GM13977 (cell line): ENCODE data around the gene DMRTB1.

Source experiments
- DNase-seq: peaks from one replicate; pipeline ENCODE4 v3.0.0; 2012; ENCODE audit warnings: low spot score
- in situ Hi-C: fragments of 300-500 bp; cut with MboI; formaldehyde crosslinking; loops from one replicate; pipeline ENCODE4 v1.12.0; 2022; ENCODE audit warnings: low sequenced_read_pairs, low pct_unique_long_range_greater_than_20kb, mixed read lengths, inconsistent platforms; ENCODE audit not compliant: unreplicated experiment
- TF ChIP-seq, protein P1 (sequence below): IDR thresholded peaks from 2 replicates; pipeline ENCODE4 v1.5.1; 2012; ENCODE audit warnings: mild to moderate bottlenecking, control low read depth; ENCODE audit not compliant: insufficient read depth; ENCODE audit errors: extremely low read depth, missing control alignments

DMRTB1 gene

GRCh38 chr1:53420341-53420740 is 38.9 kb upstream of the DMRTB1 start:
- TF ChIP-seq, protein P1, sequence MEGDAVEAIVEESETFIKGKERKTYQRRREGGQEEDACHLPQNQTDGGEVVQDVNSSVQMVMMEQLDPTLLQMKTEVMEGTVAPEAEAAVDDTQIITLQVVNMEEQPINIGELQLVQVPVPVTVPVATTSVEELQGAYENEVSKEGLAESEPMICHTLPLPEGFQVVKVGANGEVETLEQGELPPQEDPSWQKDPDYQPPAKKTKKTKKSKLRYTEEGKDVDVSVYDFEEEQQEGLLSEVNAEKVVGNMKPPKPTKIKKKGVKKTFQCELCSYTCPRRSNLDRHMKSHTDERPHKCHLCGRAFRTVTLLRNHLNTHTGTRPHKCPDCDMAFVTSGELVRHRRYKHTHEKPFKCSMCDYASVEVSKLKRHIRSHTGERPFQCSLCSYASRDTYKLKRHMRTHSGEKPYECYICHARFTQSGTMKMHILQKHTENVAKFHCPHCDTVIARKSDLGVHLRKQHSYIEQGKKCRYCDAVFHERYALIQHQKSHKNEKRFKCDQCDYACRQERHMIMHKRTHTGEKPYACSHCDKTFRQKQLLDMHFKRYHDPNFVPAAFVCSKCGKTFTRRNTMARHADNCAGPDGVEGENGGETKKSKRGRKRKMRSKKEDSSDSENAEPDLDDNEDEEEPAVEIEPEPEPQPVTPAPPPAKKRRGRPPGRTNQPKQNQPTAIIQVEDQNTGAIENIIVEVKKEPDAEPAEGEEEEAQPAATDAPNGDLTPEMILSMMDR: no peak
- in situ Hi-C loops: no loop called here
- DNase-seq: no peak

GRCh38 chr1:53421208-53421607 is 38.0 kb upstream of the DMRTB1 start:
- TF ChIP-seq, protein P1: no peak
- DNase-seq: no peak
- in situ Hi-C loops: no loop called here

DNA sequence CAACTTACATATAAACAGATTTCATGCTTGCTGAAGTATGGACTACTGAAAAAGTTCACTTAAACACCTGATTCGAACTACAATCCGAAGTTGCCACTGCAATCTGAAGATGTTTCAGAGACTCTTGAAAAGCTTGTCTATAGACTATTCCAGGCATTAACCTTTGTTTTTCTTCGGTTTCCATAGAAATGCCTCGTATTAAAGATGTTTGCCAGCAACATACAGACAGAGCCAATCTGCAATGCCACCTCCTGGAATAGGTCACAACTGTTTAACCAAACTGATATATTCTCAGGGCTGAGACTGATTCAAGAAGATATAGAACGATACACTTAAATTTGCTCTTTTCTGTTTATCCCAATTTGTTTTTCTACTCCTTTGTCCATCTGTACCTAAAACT is 28.9 kb upstream of the DMRTB1 start:
- no peak for DNase-seq
- in situ Hi-C loops: no loop called here
- TF ChIP-seq, protein P1: no peak

DNA sequence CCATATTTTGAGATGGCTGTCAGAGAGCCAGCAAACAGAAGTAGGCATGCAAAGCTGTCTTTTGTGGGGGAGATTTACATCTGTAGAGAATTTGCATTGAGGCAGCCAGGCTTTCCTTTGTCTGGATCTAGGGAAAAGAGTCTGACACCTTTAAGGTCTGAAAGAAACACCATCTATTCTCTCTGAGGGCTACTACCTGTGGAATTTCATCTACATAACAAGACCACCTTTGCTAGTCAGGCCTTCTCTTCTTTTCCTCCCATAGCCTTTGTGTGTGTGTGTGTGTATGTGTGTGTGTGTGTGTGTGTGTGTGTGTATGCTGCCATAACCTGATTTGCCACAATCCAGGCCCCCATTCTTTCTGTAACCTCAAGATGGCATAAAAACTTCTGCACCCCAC is 28.4 kb upstream of the DMRTB1 start:
- in situ Hi-C loops: no loop called here
- TF ChIP-seq, protein P1: no peak
- DNase-seq: no peak

- no peak for DNase-seq
- TF ChIP-seq, protein P1: no peak
- in situ Hi-C loops: no loop called here
Measured at GRCh38 chr1:53431244-53431643, 28.0 kb upstream of the DMRTB1 start.

GRCh38 chr1:53431805-53432565 is 27.2 kb upstream of the DMRTB1 start:
- TF ChIP-seq, protein P1: no peak
- in situ Hi-C loops: no loop called here
- DNase-seq: no peak
